ENCODE data around the gene SORCS2. TPM values are rescaled to one million over a fixed set of nuclear protein-coding genes. Genes with fewer than 3 reads are reported as not detected.

SORCS2 gene
- polyA plus RNA-seq, 3 donors = 0.46 to 0.55 TPM; not detected in 1

DNA sequence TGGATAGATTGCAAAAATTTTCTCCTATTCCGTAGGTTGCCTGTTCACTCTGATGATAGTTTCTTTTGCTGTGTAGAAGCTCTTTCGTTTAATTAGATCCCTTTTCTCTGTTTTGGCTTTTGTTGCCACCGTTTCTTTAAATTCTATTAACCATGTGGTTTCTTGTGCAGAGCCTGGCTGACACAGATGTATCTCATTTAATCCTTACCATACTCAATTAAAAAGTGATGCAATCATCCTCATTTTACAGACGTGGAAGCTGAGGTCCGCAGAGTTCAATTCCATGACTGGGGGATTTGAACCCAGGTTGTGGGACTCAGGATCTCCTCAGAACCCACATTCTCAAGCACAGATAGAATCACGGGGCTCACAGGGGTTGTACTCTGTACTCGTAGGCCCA lies 66.7 kb downstream of the SORCS2 start:
- WGBS (ENCODE audit: insufficient coverage) = 80% methylated on average over 1 of the region's 7 CpGs
- H3K4me3 Mint-ChIP-seq = no peak overlapping the region
- H3K27me3 Mint-ChIP-seq (ENCODE audit: low read depth in 3 of 3) = peaks cover 6 to 10% (median 10%) of the 10 kb centered on the region in 3 donors
- Histone ChIP-seq H4K20me1 (ENCODE audit: insufficient read depth, low read length) (no peaks in the 10 kb centered on the region), H3K27ac (ENCODE audit: low read depth in 1 of 2, low read length in 2 of 2) (no peak overlapping the region), H3K36me3 (replicated peaks in 1 of 2; ENCODE audit: control insufficient read depth in 1 of 2, insufficient read depth in 2 of 2, low read length in 2 of 2) (no peaks in the 10 kb centered on the region), H3K4me3 (replicated peaks in 1 of 3; ENCODE audit: low read depth in 2 of 3, low read length in 3 of 3) (no peak overlapping the region), H3K79me2 (ENCODE audit: insufficient read depth, low read length) (no peaks in the 10 kb centered on the region), H3K9ac (ENCODE audit: insufficient read depth, low read length, poor library complexity, severe bottlenecking) (no peak overlapping the region), H3K27me3 (ENCODE audit: control insufficient read depth in 2 of 2, insufficient read depth in 2 of 2, low read length in 2 of 2) (no peaks in the 10 kb centered on the region), H3K4me1 (ENCODE audit: control insufficient read depth in 1 of 2, insufficient read depth in 2 of 2, low read length in 2 of 2) (no peaks in the 10 kb centered on the region), H3K9me3 (replicated peaks in 1 of 2; ENCODE audit: control insufficient read depth in 1 of 2, insufficient read depth in 1 of 2, low read length in 2 of 2) (no peaks in the 10 kb centered on the region), H3K4me2 (replicated peaks; ENCODE audit: extremely low read depth, low read length, poor library complexity, severe bottlenecking) (no peak overlapping the region), H2AFZ (ENCODE audit: insufficient read depth, low read depth, low read length, poor library complexity, severe bottlenecking) (no peak overlapping the region)
- no peaks in the 10 kb centered on the region for H3K4me1 Mint-ChIP-seq
- intact Hi-C loops (cut with micrococcal nuclease) = no loop called here
- H3K36me3 Mint-ChIP-seq = no peaks in the 10 kb centered on the region
- no peak overlapping the region for H3K27ac Mint-ChIP-seq
- H3K9me3 Mint-ChIP-seq = peaks cover 0 to 5% (median 0%) of the 10 kb centered on the region in 7 donors
- TF ChIP-seq, protein P1, sequence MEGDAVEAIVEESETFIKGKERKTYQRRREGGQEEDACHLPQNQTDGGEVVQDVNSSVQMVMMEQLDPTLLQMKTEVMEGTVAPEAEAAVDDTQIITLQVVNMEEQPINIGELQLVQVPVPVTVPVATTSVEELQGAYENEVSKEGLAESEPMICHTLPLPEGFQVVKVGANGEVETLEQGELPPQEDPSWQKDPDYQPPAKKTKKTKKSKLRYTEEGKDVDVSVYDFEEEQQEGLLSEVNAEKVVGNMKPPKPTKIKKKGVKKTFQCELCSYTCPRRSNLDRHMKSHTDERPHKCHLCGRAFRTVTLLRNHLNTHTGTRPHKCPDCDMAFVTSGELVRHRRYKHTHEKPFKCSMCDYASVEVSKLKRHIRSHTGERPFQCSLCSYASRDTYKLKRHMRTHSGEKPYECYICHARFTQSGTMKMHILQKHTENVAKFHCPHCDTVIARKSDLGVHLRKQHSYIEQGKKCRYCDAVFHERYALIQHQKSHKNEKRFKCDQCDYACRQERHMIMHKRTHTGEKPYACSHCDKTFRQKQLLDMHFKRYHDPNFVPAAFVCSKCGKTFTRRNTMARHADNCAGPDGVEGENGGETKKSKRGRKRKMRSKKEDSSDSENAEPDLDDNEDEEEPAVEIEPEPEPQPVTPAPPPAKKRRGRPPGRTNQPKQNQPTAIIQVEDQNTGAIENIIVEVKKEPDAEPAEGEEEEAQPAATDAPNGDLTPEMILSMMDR (IDR thresholded peaks at IDR 0.05) = no peak
- DNase-seq = no peak

DNA sequence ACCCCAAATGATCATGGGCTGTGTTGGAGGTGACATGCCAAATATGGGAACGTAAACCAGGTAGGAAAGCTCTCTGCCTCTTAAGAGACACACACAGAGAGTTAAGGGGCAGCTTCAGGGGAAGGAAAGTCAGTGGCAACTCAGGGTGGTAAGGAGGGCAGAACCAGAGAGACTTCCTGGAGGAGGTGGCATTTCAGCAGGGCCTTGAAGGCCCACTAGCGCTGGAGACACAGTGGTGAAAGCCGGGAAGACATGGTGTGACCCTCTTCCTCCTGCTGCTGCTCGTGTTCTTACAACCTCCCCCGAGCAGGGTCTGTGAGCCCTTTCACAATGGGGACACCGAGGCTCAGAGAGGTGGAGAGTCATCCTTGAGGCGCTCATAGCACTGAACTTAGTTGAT lies 68.2 kb downstream of the SORCS2 start:
- Histone ChIP-seq H3K27me3 (ENCODE audit: control insufficient read depth in 2 of 2, insufficient read depth in 2 of 2, low read length in 2 of 2) (no peaks in the 10 kb centered on the region), H3K4me1 (ENCODE audit: control insufficient read depth in 1 of 2, insufficient read depth in 2 of 2, low read length in 2 of 2) (no peaks in the 10 kb centered on the region), H4K20me1 (ENCODE audit: insufficient read depth, low read length) (no peaks in the 10 kb centered on the region), H3K27ac (ENCODE audit: low read depth in 1 of 2, low read length in 2 of 2) (no peak overlapping the region), H3K79me2 (ENCODE audit: insufficient read depth, low read length) (no peaks in the 10 kb centered on the region), H2AFZ (ENCODE audit: insufficient read depth, low read depth, low read length, poor library complexity, severe bottlenecking) (no peak overlapping the region), H3K4me2 (replicated peaks; ENCODE audit: extremely low read depth, low read length, poor library complexity, severe bottlenecking) (no peak overlapping the region), H3K9me3 (replicated peaks in 1 of 2; ENCODE audit: control insufficient read depth in 1 of 2, insufficient read depth in 1 of 2, low read length in 2 of 2) (no peaks in the 10 kb centered on the region), H3K4me3 (replicated peaks in 1 of 3; ENCODE audit: low read depth in 2 of 3, low read length in 3 of 3) (no peak overlapping the region), H3K9ac (ENCODE audit: insufficient read depth, low read length, poor library complexity, severe bottlenecking) (no peak overlapping the region), H3K36me3 (replicated peaks in 1 of 2; ENCODE audit: control insufficient read depth in 1 of 2, insufficient read depth in 2 of 2, low read length in 2 of 2) (no peaks in the 10 kb centered on the region)
- intact Hi-C loops (cut with micrococcal nuclease) = no loop called here
- TF ChIP-seq, protein P1 (IDR thresholded peaks at IDR 0.05) = no peak
- peaks cover 0 to 5% (median 0%) of the 10 kb centered on the region in 7 donors for H3K9me3 Mint-ChIP-seq
- no peak overlapping the region for H3K4me3 Mint-ChIP-seq
- H3K27ac Mint-ChIP-seq = no peak overlapping the region
- H3K4me1 Mint-ChIP-seq = no peaks in the 10 kb centered on the region
- H3K27me3 Mint-ChIP-seq (ENCODE audit: low read depth in 3 of 3) = peaks cover 9 to 10% (median 10%) of the 10 kb centered on the region in 3 donors
- no peak for DNase-seq
- WGBS (ENCODE audit: insufficient coverage) = 94% methylated on average over 6 of the region's 7 CpGs
- no peaks in the 10 kb centered on the region for H3K36me3 Mint-ChIP-seq

All from CD14-positive monocyte (primary cell).